GM19438 (cell line): ENCODE results near the gene AXIN2.

ENCODE experiments used
- ATAC-seq: cut with Tn5 transposase; IDR thresholded peaks from one replicate; pipeline ENCODE4 v1.9.1; 2021; ENCODE audit warnings: low read depth; ENCODE audit not compliant: unreplicated experiment

Gene AXIN2

GRCh38 chr17:65561452-65562205 is at the start of gene AXIN2:
AXIN2 (minus strand) TSS chr17:65561648; CDS start chr17:65558620, 3,028 bp downstream.
- ATAC-seq: peak; percentile 68

GRCh38 chr17:65609749-65610148 is 48.3 kb upstream of the AXIN2 start:
- no peak for ATAC-seq

- no peak for ATAC-seq
Observed at GRCh38 chr17:65609286-65609685, 47.8 kb upstream of the AXIN2 start.

GRCh38 chr17:65604070-65604469 is 42.6 kb upstream of the AXIN2 start:
- ATAC-seq: no peak

- ATAC-seq: no peak
Observed at GRCh38 chr17:65601881-65602280, 40.4 kb upstream of the AXIN2 start.

GRCh38 chr17:65601145-65601544 is 39.7 kb upstream of the AXIN2 start:
- ATAC-seq: no peak

- no peak for ATAC-seq
Observed at GRCh38 chr17:65600518-65600917, 39.1 kb upstream of the AXIN2 start.

- no peak for ATAC-seq
Observed at GRCh38 chr17:65599650-65600049, 38.2 kb upstream of the AXIN2 start.

GRCh38 chr17:65598746-65599145 is 37.3 kb upstream of the AXIN2 start:
- no peak for ATAC-seq

GRCh38 chr17:65595071-65595656 is 33.7 kb upstream of the AXIN2 start:
- ATAC-seq: no peak

- ATAC-seq: no peak
Observed at GRCh38 chr17:65593855-65594845, 32.7 kb upstream of the AXIN2 start.

GRCh38 chr17:65593092-65593854 is 31.8 kb upstream of the AXIN2 start:
- no peak for ATAC-seq

- no peak for ATAC-seq
Observed at GRCh38 chr17:65592125-65592965, 30.9 kb upstream of the AXIN2 start.

- ATAC-seq: no peak
Observed at GRCh38 chr17:65589321-65589720, 27.9 kb upstream of the AXIN2 start.

- no peak for ATAC-seq
Observed at GRCh38 chr17:65588181-65588808, 26.8 kb upstream of the AXIN2 start.

- ATAC-seq: no peak
Observed at GRCh38 chr17:65587534-65588180, 26.2 kb upstream of the AXIN2 start.

GRCh38 chr17:65586899-65587298 is 25.5 kb upstream of the AXIN2 start:
- ATAC-seq: no peak
